ENCODE results near the gene ATG4D. TPM values are rescaled to one million over a fixed set of nuclear protein-coding genes. Genes with fewer than 3 reads are reported as not detected.

ATG4D gene
- total and polyA plus RNA-seq, 2 of the 4 experiments (the other 2 are of a cell fraction): 8.2 to 21.8 TPM

- Histone ChIP-seq H3K4me2 (ENCODE audit: low read depth, low read length) (no peak overlapping the region), H2BK15ac (ENCODE audit: low read depth, low read length) (no peak overlapping the region), H2AK9ac (replicated peaks; ENCODE audit: low read depth, low read length, poor library complexity) (no peak overlapping the region), H4K91ac (ENCODE audit: insufficient read depth, low read depth, low read length) (no peak overlapping the region), H2BK5ac (ENCODE audit: low read depth, low read length, poor library complexity, severe bottlenecking) (no peak overlapping the region), H2AFZ (replicated peaks; ENCODE audit: low read length, poor library complexity) (no peak overlapping the region), H3K9ac (ENCODE audit: low read depth, low read length) (no peak overlapping the region), H4K8ac (ENCODE audit: low read depth in 2 of 2, low read length in 2 of 2) (no peak overlapping the region), H2AK5ac (ENCODE audit: low read depth, low read length) (no peak overlapping the region), H2BK20ac (ENCODE audit: low read depth, low read length) (no peak overlapping the region), H3K36me3 (ENCODE audit: control insufficient read depth, insufficient read depth, low read length) (no peaks in the 10 kb centered on the region), H3K27ac (ENCODE audit: insufficient read depth, low read length) (no peak overlapping the region), H3K4ac (ENCODE audit: low read depth, low read length) (no peak overlapping the region), H3K27me3 (ENCODE audit: control insufficient read depth, insufficient read depth, low read length) (peaks cover 49% of the 10 kb centered on the region), H3K79me1 (ENCODE audit: low read depth in 1 of 2, low read length in 2 of 2) (no peaks in the 10 kb centered on the region), H3K14ac (replicated peaks; ENCODE audit: low read depth, low read length) (no peak overlapping the region), H3K9me3 (ENCODE audit: control insufficient read depth, insufficient read depth, low read length) (no peaks in the 10 kb centered on the region), H3K9me1 (ENCODE audit: insufficient read depth, low read length) (no peaks in the 10 kb centered on the region), H3K18ac (ENCODE audit: low read depth, low read length) (no peak overlapping the region), H3K4me1 (ENCODE audit: control insufficient read depth, insufficient read depth, low read length) (peaks cover 4% of the 10 kb centered on the region), H3K23ac (ENCODE audit: low read depth, low read length) (no peak overlapping the region), H3K56ac (ENCODE audit: extremely low read depth, insufficient read depth, low read length) (no peak overlapping the region), H2BK120ac (ENCODE audit: low read depth, low read length) (no peak overlapping the region), H4K5ac (ENCODE audit: low read depth, low read length) (no peak overlapping the region), H4K20me1 (ENCODE audit: insufficient read depth, low read length) (no peaks in the 10 kb centered on the region), H3K4me3 (ENCODE audit: insufficient read depth, low read depth, low read length) (no peak overlapping the region)
- ATAC-seq (ENCODE audit: low read depth): no peak
- no peak for TF ChIP-seq RFX5 (IDR thresholded peaks at IDR 0.05; ENCODE audit: low read depth, low read length)
- no peak for TF ChIP-seq RAD21 (IDR thresholded peaks at IDR 0.05; ENCODE audit: low read length)
- TF ChIP-seq MXI1 (IDR thresholded peaks at IDR 0.05; ENCODE audit: borderline replicate concordance, low read depth, low read length): no peak
- TF ChIP-seq POLR2A (IDR thresholded peaks at IDR 0.05; ENCODE audit: low read depth, low read length): no peak
- DNase-seq: no peak
- no TSS peak for BruUV-seq (replicated peaks)
- CTCF ChIA-PET: interaction anchor here (1.7 kb wide), 1 partner anchor 10 kb away, joined by 4 read pairs; no protein-coding TSS in a partner anchor
- WGBS, 2 experiments (ENCODE audit: extremely low coverage in 2 of 2, insufficient read length in 1 of 2): 87% methylated on average over 3 of the region's 5 CpGs; no CpG with 5 or more reads in 1 of the 2 experiments
- in situ Hi-C loops (cut with MboI; ENCODE audit: low sequenced_read_pairs) (no loop called here), dilution Hi-C loops (cut with HindIII; ENCODE audit: low sequenced_read_pairs, unreplicated experiment) (no loop called here), intact Hi-C loops (cut with micrococcal nuclease) (no loop called here)
- POLR2A ChIA-PET (ENCODE audit: unreplicated experiment): no interaction called here
Measured at GRCh38 chr19:10516064-10516385, 27.7 kb upstream of the ATG4D start.
